Keratinocyte (primary cell): Measurements from ENCODE around the gene GAGE10. TPM values are rescaled to one million over a fixed set of nuclear protein-coding genes. Genes with fewer than 3 reads are reported as not detected.

Experiments
- DNase-seq: peaks from one replicate; pipeline ENCODE4 v3.0.0-alpha.2; 2011; ENCODE audit warnings: low read depth, missing footprints, low spot score
- FAIRE-seq: peaks from 2 replicates; lab custom pipeline; 2011; peaks lifted over from hg19 to GRCh38; lab: Jason Lieb, UNC
- H2AFZ ChIP-seq: 2 replicates; pipeline ENCODE4 v1.6.0; 2012; ENCODE audit warnings: low read length, control low read depth, inconsistent platforms; ENCODE audit not compliant: control insufficient read depth
- H3K27ac ChIP-seq: 2 replicates; pipeline ENCODE4 v1.5.1; 2011; ENCODE audit warnings: low read length; ENCODE audit not compliant: control insufficient read depth, insufficient read depth
- H3K27me3 ChIP-seq: 3 replicates; pipeline ENCODE4 v1.6.0; 2011; ENCODE audit warnings: low read length; ENCODE audit not compliant: control insufficient read depth, insufficient read depth; ENCODE audit errors: extremely low read depth
- H3K36me3 ChIP-seq, 2 experiments: 2 replicates in 1 of 2; 3 replicates in 1 of 2; pipeline ENCODE4 v1.5.1; 2011; ENCODE audit warnings: low read length in 2 of 2, mild to moderate bottlenecking in 1 of 2; ENCODE audit not compliant: control insufficient read depth in 2 of 2, insufficient read depth in 2 of 2; ENCODE audit errors: extremely low read depth in 1 of 2
- H3K4me1 ChIP-seq: 3 replicates; pipeline ENCODE4 v1.5.1; 2011; ENCODE audit warnings: low read length; ENCODE audit not compliant: control insufficient read depth, insufficient read depth; ENCODE audit errors: extremely low read depth
- H3K4me2 ChIP-seq: 3 replicates; pipeline ENCODE4 v1.6.0; 2011; ENCODE audit warnings: low read depth, low read length; ENCODE audit not compliant: control insufficient read depth, insufficient read depth; ENCODE audit errors: extremely low read depth
- H3K4me3 ChIP-seq, 3 experiments: fragments of 200-600 bp in 1 of 3; sonication (generic) in 1 of 3; 2 replicates in 2 of 3; 3 replicates in 1 of 3; pipeline ENCODE4 v1.5.1; 2011 to 2016; ENCODE audit warnings: low read length in 3 of 3, mild to moderate bottlenecking in 3 of 3, control low read depth in 2 of 3, inconsistent platforms in 1 of 3, low read depth in 1 of 3, mixed read lengths in 1 of 3, mixed run types in 1 of 3, moderate library complexity in 1 of 3; ENCODE audit not compliant: control insufficient read depth in 2 of 3, insufficient read depth in 2 of 3; ENCODE audit errors: extremely low read depth in 1 of 3
- H3K79me2 ChIP-seq: 2 replicates; pipeline ENCODE4 v1.6.0; 2012; ENCODE audit warnings: low read length; ENCODE audit not compliant: control insufficient read depth, insufficient read depth
- H3K9ac ChIP-seq: 3 replicates; pipeline ENCODE4 v1.6.0; 2011; ENCODE audit warnings: low read length; ENCODE audit not compliant: control insufficient read depth, insufficient read depth; ENCODE audit errors: extremely low read depth
- H3K9me1 ChIP-seq: 3 replicates; pipeline ENCODE4 v1.6.0; 2011; ENCODE audit warnings: low read length; ENCODE audit not compliant: control insufficient read depth, insufficient read depth; ENCODE audit errors: extremely low read depth
- H3K9me3 ChIP-seq: 2 replicates; pipeline ENCODE4 v1.5.1; 2012; ENCODE audit warnings: low read depth, low read length; ENCODE audit not compliant: control insufficient read depth
- H4K20me1 ChIP-seq: 3 replicates; pipeline ENCODE4 v1.6.0; 2011; ENCODE audit warnings: low read length; ENCODE audit not compliant: control insufficient read depth, insufficient read depth; ENCODE audit errors: extremely low read depth
- CTCF ChIP-seq, 3 experiments: IDR thresholded peaks in 1 of 3; conservative IDR thresholded peaks in 1 of 3; optimal IDR thresholded peaks in 1 of 3; 2 replicates in 2 of 3; 3 replicates in 1 of 3; pipeline versions ENCODE3 to v1.5.1; 2011; ENCODE audit warnings: low read length in 3 of 3, mild to moderate bottlenecking in 3 of 3, moderate library complexity in 2 of 3, control low read depth in 1 of 3, inconsistent platforms in 1 of 3; ENCODE audit not compliant: insufficient read depth in 2 of 3; ENCODE audit errors: extremely low read depth in 1 of 3
- EZH2 ChIP-seq: IDR thresholded peaks from one replicate; pipeline ENCODE4 v1.6.1; 2012; ENCODE audit warnings: inconsistent platforms, mild to moderate bottlenecking, low read length, moderate library complexity
- dilution Hi-C: fragments of 300-500 bp; cut with MboI; formaldehyde crosslinking; loops from one replicate; pipeline ENCODE4 v1.7.0; 2020; ENCODE audit warnings: low sequenced_read_pairs; ENCODE audit not compliant: extremely low pct_ligation_motif_present
- polyA plus RNA-seq, 5 experiments: library from polyadenylated mRNA; depleted of rRNA in 3 of 5; stranded (reverse) in 3 of 5; stranded (forward) in 1 of 5; unstranded in 1 of 5; fragments of >200 nt; gene quantifications; 1 replicate in 1 of 5; 2 replicates in 3 of 5; 3 replicates in 1 of 5; pipeline versions ENCODE4 v1.2.1 to v1.2.3, GENCODE V29; 2011 to 2012; ENCODE audit warnings: missing spikeins in 2 of 5, low read depth in 1 of 5, low replicate concordance in 1 of 5

The GAGE10 gene
- polyA plus RNA-seq, 1 donor (not counting 4 experiments of a cell fraction or from before 2014, with no cell fraction given) = not detected

- DNase-seq (no peak), FAIRE-seq (no peak)
- H3K27me3 ChIP-seq = no peaks in the 10 kb centered on the region
- H3K79me2 ChIP-seq = no peaks in the 10 kb centered on the region
- no peak overlapping the region for H3K4me3 ChIP-seq
- no peak for TF ChIP-seq EZH2
- TF ChIP-seq CTCF (optimal IDR thresholded peaks at IDR 0.05 in 1 of 3, IDR thresholded peaks at IDR 0.05 in 1 of 3, conservative IDR thresholded peaks at IDR 0.05 in 1 of 3; ENCODE audit: extremely low read depth in 1 of 3, insufficient read depth in 2 of 3, low read length in 3 of 3) = peak in 1 of 3 experiments; percentile 15
- H3K4me1 ChIP-seq = no peaks in the 10 kb centered on the region
- no peak overlapping the region for H3K9ac ChIP-seq
- no peaks in the 10 kb centered on the region for H4K20me1 ChIP-seq
- H3K9me1 ChIP-seq = no peaks in the 10 kb centered on the region
- no peaks in the 10 kb centered on the region for H3K36me3 ChIP-seq
- H2AFZ ChIP-seq = no peak overlapping the region
- dilution Hi-C loops = no loop called here
- no peaks in the 10 kb centered on the region for H3K9me3 ChIP-seq
- H3K4me2 ChIP-seq = no peak overlapping the region
- H3K27ac ChIP-seq = no peak overlapping the region
Observed at GRCh38 chrX:49282647-49283011, 20.8 kb upstream of the GAGE10 start.

GRCh38 chrX:49284212-49284611 is 19.2 kb upstream of the GAGE10 start:
- dilution Hi-C loops = no loop called here
- Histone ChIP-seq H4K20me1 (no peaks in the 10 kb centered on the region), H3K27ac (no peak overlapping the region), H3K79me2 (no peaks in the 10 kb centered on the region), H3K9ac (no peak overlapping the region), H3K4me2 (no peak overlapping the region), H3K9me3 (no peaks in the 10 kb centered on the region), H3K4me1 (no peaks in the 10 kb centered on the region), H3K4me3 (no peak overlapping the region), H3K36me3 (no peaks in the 10 kb centered on the region), H2AFZ (no peak overlapping the region), H3K27me3 (no peaks in the 10 kb centered on the region), H3K9me1 (no peaks in the 10 kb centered on the region)
- TF ChIP-seq CTCF (optimal IDR thresholded peaks at IDR 0.05 in 1 of 3, IDR thresholded peaks at IDR 0.05 in 1 of 3, conservative IDR thresholded peaks at IDR 0.05 in 1 of 3; ENCODE audit: extremely low read depth in 1 of 3, insufficient read depth in 2 of 3, low read length in 3 of 3) (no peak), EZH2 (no peak)
- no peak for DNase-seq
- no peak for FAIRE-seq
